K562 (cell line): Measurements from ENCODE around the gene BCL2L1. TPM values are rescaled to one million over a fixed set of nuclear protein-coding genes. Genes with fewer than 3 reads are reported as not detected.

ENCODE experiments used
- CCAR2 ChIP-seq: fragments of 200-400 bp; formaldehyde crosslinking; IDR thresholded peaks from 2 replicates; pipeline ENCODE4 v1.6.1; 2017; ENCODE audit warnings: mild to moderate bottlenecking, low read depth, low read length
- DMBX1 ChIP-seq: fragments of 250-450 bp; sonication (Bioruptor Pico); IDR thresholded peaks from 2 replicates; pipeline ENCODE4 v1.8.0; 2022; ENCODE audit warnings: inconsistent platforms, mild to moderate bottlenecking, moderate library complexity, borderline replicate concordance
- FOXA1 ChIP-seq: fragments of 450-650 bp; IDR thresholded peaks from 2 replicates; pipeline ENCODE4 v1.6.1; 2016; ENCODE audit warnings: mild to moderate bottlenecking, borderline replicate concordance
- JUND ChIP-seq, 2 experiments: IDR thresholded peaks; 2 replicates in 1 of 2; 3 replicates in 1 of 2; pipeline ENCODE4 v1.6.1; 2011; ENCODE audit warnings: borderline replicate concordance in 2 of 2, low read depth in 2 of 2, low read length in 2 of 2, improper control_type of control experiment in 1 of 2, missing biosample characterization in 1 of 2, missing genetic modification characterization in 1 of 2, missing genetic modification reagents in 1 of 2
- LEF1 ChIP-seq: fragments of 450-650 bp; IDR thresholded peaks from 2 replicates; pipeline ENCODE4 v1.6.1; 2016; ENCODE audit warnings: mild to moderate bottlenecking
- MAFK ChIP-seq: IDR thresholded peaks from 2 replicates; pipeline ENCODE4 v1.6.1; 2011; ENCODE audit warnings: low read length, improper control_type of control experiment
- MTF1 ChIP-seq: fragments of 250-450 bp; sonication (Bioruptor Pico); IDR thresholded peaks from 2 replicates; pipeline ENCODE4 v1.9.0; 2021; ENCODE audit warnings: moderate library complexity, mild to moderate bottlenecking, inconsistent platforms, borderline replicate concordance
- MXD1 ChIP-seq: fragments of 250-450 bp; sonication (Bioruptor Pico); IDR thresholded peaks from 2 replicates; pipeline ENCODE4 v1.8.0; 2021; ENCODE audit warnings: borderline replicate concordance, mild to moderate bottlenecking, moderate library complexity; ENCODE audit not compliant: poor library complexity, severe bottlenecking
- TAF15 ChIP-seq: fragments of 200-400 bp; formaldehyde crosslinking; IDR thresholded peaks from 2 replicates; pipeline ENCODE4 v1.6.1; 2017; ENCODE audit warnings: mild to moderate bottlenecking, low read depth, low read length, moderate library complexity
- TRIM24 ChIP-seq, 2 experiments: fragments of 450-650 bp; IDR thresholded peaks; 2 replicates each; pipeline ENCODE4 v1.6.1; 2016
- TSHZ1 ChIP-seq: fragments of 250-450 bp; sonication (Bioruptor Pico); IDR thresholded peaks from 2 replicates; pipeline ENCODE4 v1.4.0; 2020; ENCODE audit warnings: mild to moderate bottlenecking, moderate library complexity
- WHSC1 ChIP-seq: IDR thresholded peaks from one replicate; pipeline ENCODE4 v1.6.1; 2012; ENCODE audit warnings: low read length, control low read depth, inconsistent platforms
- ZBTB12 ChIP-seq: fragments of 250-450 bp; sonication (Bioruptor Pico); IDR thresholded peaks from 2 replicates; pipeline ENCODE4 v1.4.0; 2020
- ZFP91 ChIP-seq: sonication (generic); formaldehyde crosslinking; IDR thresholded peaks from 2 replicates; pipeline ENCODE4 v1.8.0; 2022; ENCODE audit warnings: mild to moderate bottlenecking, missing genetic modification reagents
- ZNF277 ChIP-seq: fragments of 250-450 bp; sonication (Bioruptor Pico); IDR thresholded peaks from 2 replicates; pipeline ENCODE4 v1.8.0; 2022; ENCODE audit warnings: inconsistent platforms, mild to moderate bottlenecking, moderate library complexity, borderline replicate concordance
- ZNF76 ChIP-seq: fragments of 250-450 bp; sonication (Bioruptor Pico); IDR thresholded peaks from 2 replicates; pipeline ENCODE4 v1.4.0; 2020; ENCODE audit warnings: mild to moderate bottlenecking, moderate library complexity, borderline replicate concordance
- polyA plus RNA-seq, 8 experiments: library from polyadenylated mRNA; depleted of rRNA in 4 of 8; stranded (reverse) in 5 of 8; unstranded in 3 of 8; fragments of >200 nt; fragmentation: Nextera tagmentation in 2 of 8; fragmentation: Illumina TruSeq in 1 of 8; extraction: Ambion mirVana in 2 of 8; extraction: Trizol in 1 of 8; gene quantifications; 2 replicates each; pipeline versions ENCODE4 v1.2.1 to v1.2.3, GENCODE V29; 2011 to 2014; ENCODE audit warnings: inconsistent platforms in 1 of 8, missing spikeins in 1 of 8
- total RNA-seq, 7 experiments: library from RNA; depleted of rRNA in 6 of 7; stranded (reverse); fragments of >200 nt in 6 of 7; fragmentation: Illumina TruSeq in 2 of 7; extraction: Trizol in 2 of 7; gene quantifications; 2 replicates each; pipeline versions ENCODE4 v1.2.1 to v1.2.3, GENCODE V29; 2011 to 2021; ENCODE audit warnings: low replicate concordance in 1 of 7

BCL2L1 gene
- total and polyA plus RNA-seq, 9 of the 15 experiments (the other 6 are each of a cell fraction or from before 2014, with no cell fraction given): 3.3 to 182 (median 120) TPM

- no peak for TF ChIP-seq ZNF277
- TF ChIP-seq MXD1 (CRISPR knock-in tag): no peak
- peak; percentile 71 for TF ChIP-seq WHSC1
- TF ChIP-seq LEF1: no peak
- TF ChIP-seq MAFK: no peak
- TF ChIP-seq TAF15: no peak
- no peak for TF ChIP-seq TRIM24 (IDR thresholded peaks at IDR 0.05)
- peak; percentile 86; the same call in 1 of the 2 replicates for TF ChIP-seq ZNF76 (CRISPR knock-in tag)
- no peak for TF ChIP-seq CCAR2
- TF ChIP-seq DMBX1 (CRISPR knock-in tag): peak; percentile 74
- TF ChIP-seq FOXA1: no peak
- TF ChIP-seq TSHZ1 (CRISPR knock-in tag): no peak
- 0 out of 2 replicates have a peak, but pooled peaks have one; percentile 36 for TF ChIP-seq ZBTB12 (CRISPR knock-in tag)
- TF ChIP-seq MTF1 (CRISPR knock-in tag): no peak
- TF ChIP-seq ZFP91 (CRISPR knock-in tag): no peak
- TF ChIP-seq JUND (IDR thresholded peaks at IDR 0.05; ENCODE audit: borderline replicate concordance, low read depth, low read length): no peak
- no peak for TF ChIP-seq JUND (tag; IDR thresholded peaks at IDR 0.05; ENCODE audit: borderline replicate concordance, low read depth, low read length)
Measured at GRCh38 chr20:31671324-31671723, 51.3 kb downstream of the BCL2L1 start (continued).
